CD4-positive, alpha-beta T cell treated with Interleukin-2 at 100 ng/mL for 4 hours (primary cell): ENCODE results near the gene PRSS12.

Experiments used
- DNase-seq: peaks from one replicate; pipeline ENCODE4 v3.0.0-alpha.2; 2020; ENCODE audit warnings: low spot score

Gene PRSS12

DNA sequence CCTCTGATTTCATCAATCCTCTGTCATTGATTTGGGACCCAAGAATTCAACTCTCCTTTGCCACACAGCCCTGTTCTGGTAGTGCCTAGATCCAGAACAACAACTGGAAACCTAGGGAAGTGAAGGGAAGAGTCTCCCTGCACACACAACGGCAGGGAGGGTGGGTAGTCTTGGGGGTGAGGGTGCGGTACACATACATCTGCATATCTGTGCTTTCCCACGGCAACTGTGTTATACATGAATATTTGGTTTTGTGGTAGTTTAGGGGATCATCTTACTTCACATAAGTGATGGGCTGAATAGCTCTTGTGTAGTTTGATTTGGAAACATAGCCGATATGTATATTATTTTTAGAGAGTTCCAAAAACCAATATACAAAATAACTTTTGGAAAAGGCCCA lies 3.3 kb upstream of the PRSS12 start:
- DNase-seq: no peak

DNA sequence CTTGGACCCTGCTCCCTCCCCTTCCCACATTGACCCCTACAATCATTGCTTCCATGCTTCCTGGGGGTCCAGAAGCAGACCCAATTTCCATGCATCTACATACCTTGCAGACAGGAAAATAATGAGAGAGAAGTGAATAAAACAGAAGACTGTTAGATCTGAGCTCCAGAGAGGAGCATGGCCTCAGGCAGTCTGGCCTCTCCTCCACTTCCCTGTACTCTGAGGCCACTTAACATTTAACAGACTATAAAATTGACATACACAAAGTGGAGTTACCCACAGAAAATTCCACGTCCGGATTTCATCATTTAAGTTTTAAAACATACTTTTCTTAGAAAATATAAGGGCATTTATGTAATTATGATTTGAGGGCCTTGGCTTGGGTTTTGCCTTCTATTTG lies 2.1 kb upstream of the PRSS12 start:
- no peak for DNase-seq

DNA sequence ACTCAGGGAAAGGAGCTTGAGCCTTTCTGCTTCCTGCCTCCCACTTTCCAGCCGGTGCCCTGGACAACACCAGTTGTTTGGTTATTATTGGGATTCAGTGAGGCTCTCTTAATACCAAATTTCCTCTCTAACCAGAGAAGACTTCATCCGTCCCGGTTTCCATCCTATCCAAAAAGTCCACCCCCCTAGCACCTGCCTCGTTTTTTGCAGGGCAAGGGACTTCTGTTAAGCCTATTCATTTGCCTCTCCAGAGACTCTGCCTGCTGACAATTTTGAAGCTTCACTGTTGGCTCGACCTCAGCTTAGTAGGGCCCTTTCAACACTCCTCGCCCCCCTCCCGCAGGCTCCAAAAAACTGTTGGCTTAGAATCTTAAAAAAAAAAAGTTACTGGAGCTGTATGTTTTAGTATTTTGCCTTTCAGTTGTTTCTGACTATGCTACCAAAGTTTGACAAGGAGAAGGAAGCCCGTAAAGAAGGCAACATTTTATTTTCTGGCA lies 779 bp upstream of the PRSS12 start:
- no peak for DNase-seq

DNA sequence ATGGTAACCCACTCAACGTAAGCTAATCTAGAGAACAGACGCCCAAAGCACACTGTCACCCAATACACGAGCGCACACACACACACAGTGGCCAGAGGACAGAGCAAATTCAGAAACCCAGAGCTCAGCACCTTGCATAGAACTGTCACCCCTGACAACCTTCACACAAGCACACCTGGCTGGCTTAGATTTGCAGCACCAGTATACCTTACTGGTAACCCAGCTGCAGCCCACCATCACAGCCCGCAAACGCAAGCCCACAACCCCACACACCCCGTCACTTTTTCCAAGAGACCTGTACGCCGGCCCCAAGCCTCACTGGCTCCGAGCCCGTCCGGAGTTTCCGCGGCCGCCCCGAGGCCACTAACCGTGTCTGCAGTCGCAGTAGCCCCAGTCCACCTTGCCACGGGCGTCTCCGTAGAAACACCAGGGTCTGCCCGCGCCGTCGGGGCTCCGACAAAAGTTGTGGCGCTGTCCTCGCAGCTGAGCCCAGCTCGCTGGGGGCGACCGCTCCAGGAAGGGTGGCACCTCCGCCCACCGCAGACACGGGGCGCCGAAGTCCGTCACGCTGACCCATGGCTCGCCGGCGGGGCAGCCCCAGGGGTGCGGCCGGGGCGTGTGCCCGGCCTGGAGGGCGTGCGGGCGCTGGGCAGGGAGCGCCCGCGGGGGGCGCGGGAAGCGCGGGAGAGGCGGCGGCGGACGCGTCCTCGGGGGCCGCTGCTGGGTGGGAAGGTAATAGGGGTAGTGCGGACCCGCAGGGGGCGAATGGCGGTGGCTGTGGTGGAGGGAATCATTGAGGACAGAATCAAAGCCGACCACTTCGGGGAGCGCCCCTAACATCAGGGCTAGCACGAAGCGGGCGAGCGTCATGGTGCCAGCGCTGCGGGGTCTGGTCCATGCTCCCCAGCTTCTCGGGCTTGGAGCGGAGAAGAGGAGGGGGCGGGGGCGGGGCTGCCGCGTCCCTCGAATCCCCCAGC lies 664 bp downstream of the PRSS12 start:
- DNase-seq: no peak

DNA sequence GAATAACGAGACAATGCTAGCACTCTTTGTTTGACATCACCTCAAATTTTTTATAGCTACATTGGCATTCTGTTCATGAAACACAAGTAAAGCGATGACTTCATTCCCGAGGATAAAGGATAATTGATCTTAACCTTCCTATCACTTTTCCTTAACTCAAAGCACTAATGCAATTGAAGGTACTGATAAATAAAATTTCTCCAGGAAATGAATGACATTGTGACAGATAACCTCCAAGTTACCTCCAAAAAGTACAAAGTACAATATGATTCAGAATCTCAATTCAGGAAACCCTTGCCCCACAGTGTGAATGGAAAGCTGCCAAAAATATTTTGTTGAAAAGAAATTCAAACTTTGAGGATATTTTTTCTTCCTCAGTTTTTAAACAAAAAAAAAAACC lies 1.8 kb downstream of the PRSS12 start:
- DNase-seq: no peak

DNA sequence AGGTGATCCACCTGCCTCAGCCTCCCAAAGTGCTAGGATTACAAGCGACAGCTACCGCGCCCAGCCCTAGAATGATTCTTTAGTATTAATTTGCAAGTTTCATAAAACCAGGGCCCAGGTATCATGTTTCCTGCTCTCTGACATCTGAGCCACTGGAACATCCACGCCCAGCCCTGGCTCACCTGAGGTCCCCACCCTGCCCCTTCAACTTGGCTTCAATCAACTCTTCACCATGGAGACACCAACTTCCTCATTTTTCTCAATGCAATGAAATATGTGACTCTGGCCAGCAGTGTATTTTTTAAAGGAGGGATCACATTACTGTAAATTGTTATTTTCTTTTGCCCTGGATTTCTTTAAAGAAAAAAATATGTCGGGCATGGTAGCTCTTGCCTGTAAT lies 3.9 kb downstream of the PRSS12 start:
- no peak for DNase-seq

DNA sequence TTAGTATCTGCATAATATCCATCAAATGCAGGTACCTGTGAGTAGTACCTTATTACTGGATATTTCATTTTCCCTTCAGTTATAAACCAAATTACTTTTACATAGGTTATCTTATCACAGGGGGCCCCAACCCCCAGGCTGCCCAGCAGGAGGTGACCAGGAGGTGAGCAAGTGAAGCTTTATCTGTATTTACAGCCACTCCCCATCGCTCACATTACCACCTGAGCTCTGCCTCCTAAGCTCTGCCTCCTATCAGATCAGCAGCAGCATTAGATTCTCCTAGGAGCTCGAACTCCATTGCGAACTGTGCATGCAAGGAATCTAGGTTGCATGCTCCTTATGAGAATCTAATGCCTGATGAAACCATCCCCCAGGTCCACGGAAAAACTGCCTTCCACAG lies 6.3 kb downstream of the PRSS12 start:
- DNase-seq: no peak

DNA sequence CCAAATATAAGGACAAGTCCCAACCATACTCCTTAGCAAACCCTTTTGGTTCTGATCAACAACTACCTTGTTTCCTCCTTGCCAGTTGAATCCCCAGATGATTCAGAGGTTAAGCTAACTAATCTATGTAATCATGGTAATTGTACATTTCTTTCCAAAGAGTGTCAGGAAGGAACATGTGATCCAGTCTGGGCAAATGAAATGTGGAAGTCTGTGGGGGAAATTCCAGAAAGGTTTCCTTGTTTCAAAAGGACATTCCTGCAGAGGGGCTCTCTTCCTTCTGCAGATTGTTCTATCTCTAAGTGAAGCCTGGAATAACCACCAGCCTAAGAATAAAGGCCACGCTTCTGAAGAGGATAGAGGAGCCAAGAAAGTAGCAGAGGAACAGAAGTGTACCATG lies 7.0 kb downstream of the PRSS12 start:
- DNase-seq: no peak

DNA sequence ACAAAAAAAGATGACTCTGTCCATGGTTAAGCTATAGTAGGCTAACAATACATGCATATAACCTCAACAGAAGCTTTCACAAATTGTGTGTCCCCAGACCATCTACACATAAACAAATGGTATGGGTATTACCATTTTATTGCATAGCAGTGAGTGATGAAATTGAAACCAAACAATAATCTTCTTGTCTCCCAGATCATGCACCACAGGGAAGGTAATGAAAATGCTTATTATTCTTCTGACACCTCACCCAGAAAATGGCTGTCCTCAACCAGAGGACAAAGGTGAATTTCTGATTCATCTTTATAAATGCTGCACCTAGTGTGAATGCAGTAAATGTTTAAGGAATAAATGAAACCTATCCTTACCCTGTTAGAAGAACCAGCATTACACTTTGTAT lies 8.0 kb downstream of the PRSS12 start:
- DNase-seq: no peak

DNA sequence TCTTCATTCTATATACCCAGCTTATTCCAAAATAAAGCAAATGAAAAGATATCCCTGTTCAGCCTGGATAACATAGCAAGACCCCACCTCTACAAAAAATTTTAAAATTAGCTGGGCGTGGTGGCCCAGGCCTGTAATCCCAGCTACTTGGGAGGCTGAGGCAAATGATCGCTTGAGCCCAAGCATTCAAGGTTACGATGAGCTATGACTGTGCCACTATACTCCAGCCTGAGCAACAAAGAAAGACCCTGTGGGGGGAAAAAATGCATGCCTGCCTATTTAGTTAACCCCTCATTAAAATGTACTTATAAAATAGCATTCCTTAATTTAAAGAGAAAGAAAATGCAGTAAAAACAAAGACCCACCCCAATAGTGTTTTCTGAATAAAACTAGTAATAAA lies 9.3 kb downstream of the PRSS12 start:
- DNase-seq: no peak

DNA sequence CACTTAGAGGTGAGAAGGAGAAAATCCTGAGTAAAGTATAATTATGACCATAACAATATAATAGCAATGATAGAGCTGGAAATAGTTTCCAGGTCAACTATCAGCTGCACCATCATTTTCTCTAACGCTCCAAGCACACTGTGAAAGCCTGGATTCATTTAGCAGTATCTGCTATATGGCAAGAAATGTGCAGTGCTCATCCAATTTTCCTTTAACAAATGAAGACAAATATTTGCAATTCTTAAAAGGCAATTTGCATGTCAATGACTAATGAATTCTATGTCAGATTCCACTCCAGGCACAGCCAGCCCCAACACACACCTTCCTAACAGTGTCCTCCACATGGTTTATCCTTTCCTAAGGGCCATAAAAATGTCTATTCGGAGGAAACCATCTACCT lies 12.7 kb downstream of the PRSS12 start:
- no peak for DNase-seq

DNA sequence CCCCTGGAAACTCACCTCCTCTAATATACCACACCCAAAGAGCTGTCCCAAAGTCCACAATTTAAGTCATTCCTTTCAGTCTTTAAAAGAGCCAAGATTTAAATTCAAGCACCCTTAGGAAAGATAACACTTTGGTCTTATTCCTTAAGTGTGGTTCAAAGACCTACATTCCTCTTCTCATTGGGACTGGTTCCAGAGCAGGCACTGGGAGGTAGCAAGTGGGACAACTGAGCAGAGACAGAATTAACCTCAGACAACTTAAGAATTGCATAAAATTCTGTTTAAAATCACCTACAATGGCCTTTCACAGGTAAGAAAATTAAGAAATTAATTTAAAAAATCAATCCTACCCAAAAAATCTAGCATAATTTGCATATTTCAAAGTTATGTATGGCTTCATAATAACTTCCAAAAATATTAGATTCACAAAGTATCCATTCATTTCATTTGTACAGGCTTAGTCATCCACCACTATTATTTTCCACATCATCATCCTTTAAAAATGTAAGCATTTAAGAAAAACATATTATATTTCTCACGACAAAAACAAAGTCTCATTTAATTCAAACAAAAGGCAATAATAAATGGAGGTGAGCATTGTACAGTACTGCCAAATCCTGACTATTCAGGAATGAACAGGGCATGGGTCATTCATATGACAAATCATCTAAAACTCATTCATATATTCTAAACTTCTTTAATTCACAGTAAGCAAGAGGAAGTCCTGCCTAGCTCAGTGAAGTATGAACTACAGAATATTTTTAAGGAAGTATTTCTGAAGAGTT lies 13.6 kb downstream of the PRSS12 start:
- no peak for DNase-seq

DNA sequence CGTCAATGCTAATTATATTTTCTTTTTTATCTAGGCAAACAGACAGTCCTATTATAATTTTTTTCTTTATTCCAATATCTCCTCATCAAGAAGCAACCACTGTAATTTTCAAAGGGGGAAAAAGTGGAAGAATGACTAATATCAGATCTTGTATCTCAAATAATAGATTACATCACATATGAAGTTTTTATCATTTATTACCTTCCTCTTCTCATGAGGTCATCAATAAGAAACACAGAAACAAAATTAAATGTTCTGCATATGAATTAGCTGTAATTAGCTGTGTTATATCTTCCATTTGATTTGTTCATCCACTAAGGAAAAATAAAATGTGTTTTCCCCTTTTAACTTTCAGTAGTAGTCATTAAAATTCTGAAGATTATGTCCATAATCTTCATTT lies 14.3 kb downstream of the PRSS12 start:
- DNase-seq: no peak

DNA sequence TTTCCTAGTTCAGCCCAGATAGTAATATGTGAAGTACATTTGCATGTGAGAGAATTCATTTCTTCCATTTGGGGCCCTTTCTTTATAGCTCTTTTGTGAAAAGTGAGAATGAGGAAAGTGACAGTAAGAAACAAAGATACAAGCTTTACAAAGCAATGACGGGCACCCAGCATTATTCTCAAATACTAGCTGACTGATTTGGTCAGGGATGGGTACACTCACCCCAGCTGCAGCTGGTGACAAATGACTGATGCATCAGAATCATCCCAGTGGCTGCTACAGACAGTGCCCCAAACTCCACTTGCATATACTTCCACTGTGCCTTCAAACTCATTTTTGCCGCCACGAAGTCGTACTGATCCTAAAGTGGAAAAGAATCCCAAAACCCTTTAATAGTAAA lies 14.8 kb downstream of the PRSS12 start:
- DNase-seq: no peak

DNA sequence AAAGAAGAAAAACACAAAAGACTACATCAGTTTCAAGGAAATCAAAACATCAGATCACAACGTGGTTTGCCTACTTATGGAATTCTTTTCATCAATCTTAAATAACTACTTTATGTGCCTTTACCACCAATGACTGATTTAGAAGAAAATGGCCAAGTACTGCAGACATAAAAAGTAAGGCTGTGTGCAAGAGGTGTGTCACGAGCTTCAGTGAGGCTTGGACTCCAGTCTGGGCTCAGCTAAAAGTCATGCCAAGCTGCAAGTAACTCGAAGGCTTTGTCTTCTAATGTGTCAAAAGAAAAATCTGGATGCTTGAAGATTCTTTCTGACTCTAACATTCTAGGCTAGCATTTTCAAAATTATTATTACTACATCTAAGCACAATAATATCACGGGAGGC lies 17.0 kb downstream of the PRSS12 start:
- DNase-seq: no peak

DNA sequence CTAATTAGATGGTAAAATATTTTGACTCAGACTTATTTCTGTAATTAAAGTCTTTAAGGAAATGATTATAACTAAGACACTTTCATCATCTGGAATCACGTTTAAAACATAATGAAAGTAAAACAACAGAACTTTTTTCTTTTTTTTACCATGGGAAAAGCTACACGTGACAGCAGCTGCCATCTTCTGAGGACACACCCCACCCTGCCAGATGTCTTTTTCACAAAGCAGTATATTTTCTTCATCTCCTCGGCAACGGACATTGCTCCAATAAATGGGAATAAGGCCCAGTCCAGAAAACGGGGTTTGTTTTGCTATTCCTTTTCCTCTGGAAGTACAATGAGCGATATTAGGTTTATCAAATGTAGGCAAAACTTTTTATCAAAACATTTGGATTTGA lies 17.5 kb downstream of the PRSS12 start:
- DNase-seq: no peak

DNA sequence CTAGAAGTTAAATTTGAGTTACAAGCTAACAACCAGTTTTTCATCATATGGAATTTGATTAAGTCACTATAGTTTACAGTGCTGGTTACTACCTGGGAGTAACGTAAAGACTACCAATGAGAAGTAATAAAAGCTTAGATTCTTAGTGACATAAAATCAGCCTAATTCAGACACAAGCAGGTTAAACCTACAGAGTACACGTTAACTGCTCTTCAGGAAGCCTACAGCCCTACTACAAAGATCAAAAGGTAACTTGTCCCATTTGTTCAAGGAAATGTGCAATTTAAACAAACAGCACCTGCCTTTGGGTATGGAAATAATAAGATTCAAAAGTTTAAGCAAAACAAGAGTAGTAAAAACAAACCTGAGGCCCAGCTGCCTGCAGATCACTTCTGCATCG lies 21.5 kb downstream of the PRSS12 start:
- no peak for DNase-seq

DNA sequence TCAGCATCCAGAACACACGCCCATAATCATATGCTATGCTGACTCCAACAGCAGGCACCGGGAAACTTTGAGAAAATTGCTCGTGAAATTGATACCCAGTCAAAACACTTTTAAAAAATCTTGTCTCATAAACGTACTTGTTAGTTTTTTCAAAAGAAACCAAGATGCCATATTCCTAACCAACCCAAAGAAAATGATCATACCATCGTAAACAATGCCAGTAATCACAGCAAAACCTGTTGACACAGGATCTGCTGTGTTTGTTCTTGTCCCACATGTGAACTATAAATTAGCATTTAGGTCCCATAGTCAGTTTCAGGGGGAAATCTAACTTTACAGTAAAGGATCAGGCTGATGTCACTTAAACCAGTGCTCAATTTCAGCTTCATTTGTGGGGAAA lies 23.0 kb downstream of the PRSS12 start:
- DNase-seq: no peak

DNA sequence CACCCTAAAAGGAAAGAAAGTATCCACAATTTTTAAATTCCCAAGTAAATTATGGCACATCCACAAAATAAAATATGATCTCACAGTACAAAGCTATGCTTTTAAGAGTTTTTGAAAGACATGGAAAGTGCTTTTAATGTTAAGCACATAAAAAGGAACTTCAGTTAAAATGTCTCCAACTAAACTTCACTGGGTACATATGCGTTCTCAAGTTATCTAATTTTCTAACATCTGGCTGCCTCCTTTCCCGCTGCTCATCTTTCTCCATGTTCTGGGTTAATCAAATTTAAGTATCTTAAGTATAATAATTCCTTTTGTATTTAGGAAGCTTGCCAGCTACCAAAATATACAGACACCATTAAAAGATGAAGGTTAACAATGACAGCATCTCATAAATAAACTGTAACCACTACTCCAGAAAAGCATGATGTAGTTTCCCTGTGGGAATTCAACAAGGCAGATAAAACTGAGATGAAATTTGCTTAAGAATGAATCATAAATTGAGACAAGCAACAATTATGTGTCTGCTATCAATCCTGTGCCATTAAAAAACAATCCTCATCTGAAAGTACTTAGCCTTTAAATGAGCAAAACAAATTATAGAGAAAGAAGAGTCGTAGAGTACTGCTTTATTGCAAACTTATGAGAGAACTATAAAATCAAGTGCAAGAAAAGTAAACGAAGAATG lies 25.1 kb downstream of the PRSS12 start:
- DNase-seq: no peak

DNA sequence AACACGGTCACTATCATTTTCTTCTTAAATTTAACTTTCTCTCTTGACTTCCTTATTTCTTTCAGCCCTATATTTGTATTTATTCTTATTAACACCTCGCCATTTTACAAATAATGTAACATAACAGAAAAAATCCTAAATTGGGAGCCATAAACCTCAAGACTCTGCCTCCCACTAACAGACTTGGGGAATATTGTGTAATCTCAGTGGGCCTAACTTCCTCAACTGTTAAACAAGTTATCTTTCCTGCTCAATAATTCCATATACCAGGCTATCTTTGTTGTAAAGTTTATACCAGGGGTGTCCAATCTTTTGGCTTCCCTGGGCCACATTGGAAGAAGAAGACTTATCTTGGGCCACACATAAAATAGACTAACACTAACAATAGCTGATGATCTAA lies 26.2 kb downstream of the PRSS12 start:
- DNase-seq: no peak

DNA sequence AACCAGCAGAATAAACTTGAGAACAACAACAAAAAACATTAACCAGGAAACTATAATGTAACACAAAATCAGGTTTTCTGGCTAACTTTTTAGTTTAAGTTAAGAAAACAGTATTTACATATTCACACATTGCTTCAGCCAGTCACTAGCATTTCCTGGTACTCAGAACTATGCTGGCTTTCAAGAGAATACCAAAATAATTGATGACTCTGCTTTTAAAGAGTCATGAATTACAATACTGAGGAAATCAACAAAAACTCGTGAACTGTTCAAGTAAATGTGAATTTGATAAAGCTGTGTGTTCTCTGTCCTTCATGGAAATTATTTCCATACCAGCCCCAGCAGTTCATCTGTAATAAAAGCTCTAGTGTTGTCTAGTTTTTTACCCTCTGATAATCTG lies 27.4 kb downstream of the PRSS12 start:
- DNase-seq: no peak

DNA sequence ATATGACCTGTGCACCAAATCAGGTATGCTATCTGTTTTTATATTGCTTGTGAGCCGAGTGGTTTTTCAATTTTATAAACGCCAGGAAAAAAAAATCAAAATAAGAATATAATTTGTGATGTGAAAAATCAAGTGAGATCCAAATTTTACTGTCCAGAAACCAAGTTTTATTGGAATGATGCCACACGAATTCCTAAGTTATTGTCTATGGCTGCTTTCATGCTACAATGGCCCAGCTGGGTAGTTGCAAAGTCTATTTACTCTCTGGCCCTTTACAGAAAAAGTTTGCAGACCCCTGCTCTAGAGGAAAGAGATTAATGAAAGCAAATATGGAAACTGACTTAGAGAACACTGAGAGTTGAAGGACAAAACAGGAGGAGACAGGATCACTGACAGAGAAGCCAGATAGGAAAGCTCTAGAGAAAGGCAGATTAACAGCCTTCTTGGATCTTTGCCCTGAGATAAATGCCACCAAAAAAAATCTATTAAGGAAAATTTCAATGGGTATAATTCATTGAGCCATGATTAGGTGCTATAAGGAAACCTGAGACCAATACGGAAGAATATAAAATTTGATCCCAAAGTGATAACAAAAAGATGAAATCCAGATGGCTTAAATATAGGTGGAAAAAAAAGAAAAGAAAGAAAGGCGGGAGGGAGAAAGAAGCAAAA lies 29.8 kb downstream of the PRSS12 start:
- no peak for DNase-seq
